Loucy (cell line): ENCODE results near the gene ARHGEF39.

Source experiments
- CTCF ChIP-seq: fragments of 200-600 bp; sonication (generic); conservative IDR thresholded peaks from 2 replicates; pipeline ENCODE4 v1.5.1; 2014; ENCODE audit warnings: mild to moderate bottlenecking, antibody characterized with exemption, low read length
- EZH2phosphoT487 ChIP-seq: fragments of 200-600 bp; IDR thresholded peaks from 2 replicates; pipeline ENCODE4 v1.6.1; 2018; ENCODE audit warnings: antibody characterized with exemption, mild to moderate bottlenecking, moderate library complexity, borderline replicate concordance

- TF ChIP-seq CTCF (no peak), EZH2phosphoT487 (no peak)
These were observed 6.1 kb downstream of the ARHGEF39 start for GRCh38 chr9:35658968-35659220.
